ENCODE results near the gene TMEM147.
A peak's percentile ranks its signal among the peaks of the same experiment; 100 is the strongest.

Gene TMEM147

DNA sequence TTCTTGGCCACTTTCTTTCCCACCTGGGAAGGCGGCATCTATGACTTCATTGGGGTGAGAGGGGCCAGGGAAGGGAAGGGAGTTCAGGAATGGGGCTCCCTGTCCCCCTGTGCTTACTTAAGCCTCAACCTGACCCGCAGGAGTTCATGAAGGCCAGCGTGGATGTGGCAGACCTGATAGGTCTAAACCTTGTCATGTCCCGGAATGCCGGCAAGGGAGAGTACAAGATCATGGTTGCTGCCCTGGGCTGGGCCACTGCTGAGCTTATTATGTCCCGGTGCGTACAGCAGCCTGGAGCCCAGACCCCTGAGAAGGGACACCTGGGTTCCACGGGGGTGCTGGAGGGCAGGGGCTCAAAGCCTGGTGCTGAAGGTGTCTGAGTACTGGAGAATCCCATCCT is 1.1 kb downstream of the TMEM147 start:
- DNase-seq (ENCODE audit: low read depth in 2 of 2) = no peak

DNA sequence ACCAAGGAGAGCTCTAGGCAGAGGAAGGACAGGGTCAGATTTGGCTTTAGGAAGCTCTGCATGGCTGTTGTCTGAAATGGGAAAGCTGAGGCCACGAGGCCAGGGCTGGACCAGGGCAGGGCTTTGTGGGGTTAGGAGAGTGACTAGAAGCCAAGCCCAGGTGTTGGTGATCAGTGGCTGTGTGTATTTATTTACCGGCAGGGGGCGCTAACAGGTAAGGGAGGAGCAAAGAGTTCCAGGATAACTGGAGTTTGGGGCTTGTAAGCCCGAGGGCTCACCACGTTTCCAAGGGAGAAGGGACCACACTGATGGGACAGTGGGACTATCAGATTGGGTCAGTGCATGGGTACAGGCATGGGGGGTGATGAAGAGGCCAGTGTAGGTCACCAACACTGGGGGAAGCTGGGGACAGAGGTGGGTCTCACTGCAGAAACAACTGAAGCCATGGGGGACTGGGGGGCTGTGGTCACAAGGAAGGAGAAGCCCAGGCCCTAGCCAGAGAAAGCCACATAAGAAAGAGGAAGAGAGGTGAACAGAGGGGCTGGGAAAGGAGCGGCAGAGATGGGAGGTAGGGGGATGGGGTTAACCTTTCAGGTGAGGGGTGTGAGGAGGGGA is 3.9 kb downstream of the TMEM147 start:
- DNase-seq (ENCODE audit: low read depth in 2 of 2) = peak; percentile 27 to 28

DNA sequence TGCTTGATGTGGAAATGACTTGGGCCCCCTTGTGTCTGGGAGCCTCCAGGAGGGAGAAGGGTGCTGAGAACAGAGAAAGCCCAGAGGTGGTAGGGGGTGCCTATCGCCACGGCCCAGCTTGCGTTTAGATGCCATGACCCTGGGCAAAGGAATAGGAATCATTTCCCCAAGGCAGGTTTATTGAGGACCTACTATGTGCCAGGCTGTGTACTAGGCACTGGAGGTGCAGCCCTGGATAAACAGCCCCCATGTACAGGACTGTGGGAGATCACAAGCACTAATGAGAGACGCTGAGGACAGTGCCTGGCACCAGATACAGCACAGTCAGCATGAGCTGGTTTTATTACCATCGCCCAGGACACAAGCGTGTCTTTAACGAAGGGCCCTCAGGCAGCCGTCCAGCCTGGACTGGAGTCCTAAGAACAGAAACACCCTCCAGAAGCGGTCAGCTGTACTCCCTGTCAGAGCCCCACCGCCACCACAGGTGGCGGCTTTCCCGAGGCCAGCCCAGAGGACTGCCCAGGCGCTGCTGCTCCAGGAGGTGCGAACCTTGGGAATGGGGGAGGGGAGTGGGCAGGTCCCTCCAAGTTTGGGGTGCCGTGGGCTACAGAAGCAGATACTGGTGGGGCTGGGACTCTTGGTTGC is 4.6 kb downstream of the TMEM147 start:
- DNase-seq (ENCODE audit: low read depth in 2 of 2) = no peak

DNA sequence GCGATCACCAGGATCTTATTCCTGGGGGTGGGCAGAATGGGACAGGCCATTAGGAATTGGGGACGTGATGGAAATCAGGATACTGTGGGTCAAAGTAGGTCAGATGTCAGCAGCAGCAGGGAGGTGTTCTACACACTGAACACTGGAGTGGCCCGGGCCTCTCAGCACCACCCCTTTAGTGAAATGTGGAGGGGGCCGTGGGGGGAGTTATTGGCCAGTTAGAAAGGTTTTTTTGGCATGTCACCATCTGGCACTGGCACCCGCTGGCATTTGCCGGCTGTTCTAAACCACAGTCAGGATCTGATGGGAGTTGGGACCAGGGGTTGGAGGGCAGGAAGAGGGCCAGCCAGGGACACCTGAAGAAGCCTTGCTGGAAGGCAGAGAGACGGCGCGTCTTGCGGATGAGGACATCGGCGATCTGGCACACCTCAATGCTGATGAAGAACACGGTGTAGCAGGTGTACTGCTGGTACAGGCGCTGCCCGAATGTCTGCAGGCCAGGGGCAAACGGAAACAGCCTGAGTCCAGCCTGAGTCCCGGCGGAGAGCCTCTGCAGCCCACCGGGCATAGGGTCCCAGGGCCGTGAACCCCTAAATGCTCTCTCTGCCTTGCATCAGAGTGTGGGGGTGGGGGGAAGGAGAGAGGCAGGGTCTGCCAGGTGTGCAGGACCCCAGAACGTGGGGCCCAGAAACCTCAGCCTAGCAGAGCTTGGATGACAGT is 5.8 kb downstream of the TMEM147 start:
- no peak for DNase-seq (ENCODE audit: low read depth in 2 of 2)

DNA sequence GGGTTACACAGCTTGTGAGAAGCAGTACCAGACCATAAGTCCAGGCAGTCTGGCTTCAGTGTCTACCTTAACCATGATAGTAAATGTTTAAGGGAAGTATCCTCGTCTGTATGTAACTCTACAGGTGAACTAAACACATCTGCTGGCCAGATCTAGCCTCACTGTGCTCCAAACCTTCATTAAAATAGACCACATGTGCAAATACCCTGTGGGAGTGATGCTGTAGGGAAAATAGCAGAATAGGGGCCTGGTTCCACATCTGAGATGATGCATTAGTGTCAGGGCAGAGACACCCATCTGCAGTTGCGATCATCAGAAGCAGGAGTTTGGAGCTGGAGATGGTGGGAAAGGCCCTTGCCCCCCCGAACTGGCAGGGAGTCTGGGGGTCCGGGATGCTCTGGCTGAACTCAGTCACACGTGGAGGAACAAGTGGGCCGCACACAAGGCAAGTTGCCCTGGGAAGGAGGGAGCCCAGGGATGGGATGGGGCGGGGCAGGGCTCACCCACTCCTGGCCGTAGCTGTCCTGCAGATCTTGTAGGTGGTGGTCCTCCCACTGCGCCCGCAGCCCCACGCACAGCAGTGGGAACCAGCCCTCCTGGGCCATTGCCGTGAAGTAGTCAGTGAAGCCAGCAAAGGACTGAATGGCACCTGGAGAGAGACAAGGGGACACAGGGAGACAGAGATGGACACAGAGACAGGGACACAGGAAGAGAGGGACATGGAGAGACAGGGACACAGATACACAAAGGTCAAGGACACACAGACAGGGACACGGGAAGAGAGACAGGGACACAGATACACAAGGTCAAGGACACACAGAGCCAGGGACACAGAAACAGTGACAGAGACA is 7.3 kb downstream of the TMEM147 start:
- no peak for DNase-seq (ENCODE audit: low read depth in 2 of 2)

DNA sequence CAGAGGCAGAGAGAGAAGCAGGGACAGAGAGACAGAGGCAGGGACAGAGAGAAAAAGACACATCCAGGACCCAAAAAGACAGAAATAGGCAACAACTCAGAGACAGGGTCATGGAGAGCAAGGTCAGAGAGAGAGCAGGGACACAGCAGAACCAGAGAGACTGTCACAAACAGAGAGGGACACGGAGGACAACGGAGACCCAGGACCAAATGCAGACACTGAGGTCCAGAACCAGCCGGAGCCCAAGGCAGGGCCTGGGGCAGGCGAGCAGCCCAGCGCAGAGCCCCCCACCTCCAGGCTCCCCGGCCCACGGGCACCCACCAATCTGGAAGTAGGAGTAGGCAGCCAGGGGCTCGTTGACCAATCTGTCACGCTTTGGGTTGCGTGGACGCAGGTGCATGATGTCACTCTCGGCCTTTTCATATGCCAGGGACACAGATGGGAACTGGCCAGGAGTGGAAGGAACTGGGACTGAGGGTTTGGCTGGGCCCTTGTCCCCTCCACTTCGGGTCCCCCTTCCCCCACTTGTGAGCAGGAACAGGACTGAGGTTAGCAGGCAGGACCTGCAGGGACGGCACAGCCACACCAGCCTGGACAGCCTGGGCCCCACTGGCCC is 8.1 kb downstream of the TMEM147 start:
- no peak for DNase-seq (ENCODE audit: low read depth in 2 of 2)

DNA sequence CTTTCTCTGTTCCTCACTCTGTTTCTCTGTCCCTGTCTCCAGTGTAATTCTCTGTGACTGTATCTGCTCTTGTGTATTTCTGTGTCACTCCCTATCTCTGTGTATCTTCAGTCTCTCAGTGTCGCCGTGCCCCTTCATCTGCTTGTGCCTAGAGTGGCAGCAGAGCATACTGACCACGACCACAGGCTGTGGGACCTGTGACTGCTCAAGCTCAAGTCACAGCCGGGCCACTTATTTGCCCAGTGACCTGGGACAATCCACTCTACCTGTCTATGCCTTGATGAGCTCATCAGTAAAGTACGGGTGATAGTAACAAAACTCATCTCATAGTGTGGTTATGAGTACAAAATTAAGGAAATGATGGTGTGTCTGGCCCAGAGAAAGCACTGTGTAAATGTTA is 8.7 kb downstream of the TMEM147 start:
- DNase-seq (ENCODE audit: low read depth in 2 of 2) = no peak

DNA sequence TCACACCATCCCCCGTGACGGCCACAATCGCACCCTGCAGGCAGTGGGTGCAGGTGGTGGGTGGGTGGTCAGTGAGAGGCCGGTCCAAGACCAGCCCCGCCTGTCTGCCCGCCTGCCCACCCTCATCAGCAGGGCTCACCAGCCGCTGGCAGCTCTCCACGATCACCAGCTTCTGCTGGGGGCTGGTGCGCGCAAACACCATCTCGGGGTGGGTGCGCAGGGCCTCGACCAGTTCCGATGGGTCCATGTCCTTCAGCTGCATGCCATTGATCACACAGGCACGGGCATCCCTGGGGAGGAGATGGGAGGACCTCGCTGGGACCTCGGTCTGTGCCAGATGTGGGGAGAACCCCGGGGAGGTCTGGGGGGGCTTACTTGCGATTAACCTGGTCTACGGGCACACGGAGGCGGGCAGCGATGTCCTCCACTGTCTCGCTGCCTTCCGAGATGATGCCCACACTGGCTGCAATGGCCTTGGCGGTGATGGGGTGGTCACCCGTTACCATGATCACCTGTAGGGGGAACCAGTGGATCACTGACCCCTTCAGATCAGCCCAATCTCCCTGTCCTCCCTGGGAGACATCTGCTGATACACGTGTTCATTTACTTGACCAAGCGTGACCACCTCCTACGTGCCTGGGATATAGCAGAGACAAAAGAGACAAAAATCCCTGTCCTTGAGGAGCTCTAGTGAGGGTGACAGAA is 10.0 kb downstream of the TMEM147 start:
- DNase-seq (ENCODE audit: low read depth in 2 of 2) = no peak

DNA sequence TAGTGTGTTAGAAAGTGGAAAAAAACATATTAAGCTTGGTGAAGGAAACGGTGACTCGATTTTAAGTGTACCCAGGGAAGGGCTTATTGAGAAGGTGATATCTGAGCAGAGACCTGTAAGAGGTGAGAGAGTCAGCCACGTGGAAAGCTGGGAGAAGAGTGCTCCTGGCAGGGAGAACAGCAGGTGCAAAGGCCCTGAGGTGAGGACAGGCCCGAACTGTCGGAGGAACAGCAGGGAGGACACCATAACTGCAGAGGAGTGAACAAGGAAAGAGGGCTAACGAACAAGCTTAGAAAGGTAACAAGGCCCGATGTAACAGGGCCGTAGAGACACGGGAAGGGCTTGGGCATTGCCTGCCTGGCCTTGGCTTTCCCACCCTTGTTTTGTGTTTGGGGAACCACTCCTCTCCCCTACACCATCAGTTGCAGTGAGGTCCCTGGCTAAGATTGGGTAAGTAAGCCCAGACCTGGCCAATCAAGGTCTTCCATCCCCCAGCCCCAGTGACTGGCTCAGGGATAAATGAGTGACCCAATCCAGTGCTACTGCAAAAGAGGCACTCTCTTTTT is 10.7 kb downstream of the TMEM147 start:
- DNase-seq (ENCODE audit: low read depth in 2 of 2) = no peak

DNA sequence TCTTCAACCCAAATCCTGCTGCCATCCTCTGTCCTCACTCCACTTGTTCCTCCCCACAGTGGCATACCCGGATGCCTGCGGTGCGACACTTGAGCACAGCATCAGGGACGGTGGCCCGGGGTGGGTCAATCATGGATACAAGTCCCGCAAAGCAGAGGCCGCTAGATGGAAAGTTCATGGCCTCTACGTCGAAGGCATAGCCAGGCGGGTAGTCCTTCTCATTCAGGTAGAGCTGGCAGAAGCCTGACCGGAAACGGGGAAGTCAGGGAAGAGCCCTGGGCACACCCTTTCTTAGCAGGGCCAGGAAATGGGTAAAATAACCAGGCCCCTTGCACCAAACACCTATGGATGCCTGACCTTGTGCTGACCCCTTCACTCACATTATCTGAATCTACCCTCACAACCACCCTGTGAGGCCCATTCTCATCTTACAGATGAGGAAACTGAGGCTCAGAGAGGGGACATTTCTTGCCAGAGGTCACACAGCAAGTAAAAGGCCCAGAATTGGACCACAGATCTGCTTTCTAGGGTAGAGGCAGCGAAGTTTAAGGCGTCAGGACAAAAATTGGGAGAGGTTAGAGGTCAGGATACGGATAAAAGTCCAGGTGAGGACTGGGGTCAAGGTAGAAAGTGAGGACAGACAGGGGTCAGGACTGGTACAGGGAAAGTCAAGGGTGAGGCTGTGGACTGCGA is 11.6 kb downstream of the TMEM147 start:
- no peak for DNase-seq (ENCODE audit: low read depth in 2 of 2)

DNA sequence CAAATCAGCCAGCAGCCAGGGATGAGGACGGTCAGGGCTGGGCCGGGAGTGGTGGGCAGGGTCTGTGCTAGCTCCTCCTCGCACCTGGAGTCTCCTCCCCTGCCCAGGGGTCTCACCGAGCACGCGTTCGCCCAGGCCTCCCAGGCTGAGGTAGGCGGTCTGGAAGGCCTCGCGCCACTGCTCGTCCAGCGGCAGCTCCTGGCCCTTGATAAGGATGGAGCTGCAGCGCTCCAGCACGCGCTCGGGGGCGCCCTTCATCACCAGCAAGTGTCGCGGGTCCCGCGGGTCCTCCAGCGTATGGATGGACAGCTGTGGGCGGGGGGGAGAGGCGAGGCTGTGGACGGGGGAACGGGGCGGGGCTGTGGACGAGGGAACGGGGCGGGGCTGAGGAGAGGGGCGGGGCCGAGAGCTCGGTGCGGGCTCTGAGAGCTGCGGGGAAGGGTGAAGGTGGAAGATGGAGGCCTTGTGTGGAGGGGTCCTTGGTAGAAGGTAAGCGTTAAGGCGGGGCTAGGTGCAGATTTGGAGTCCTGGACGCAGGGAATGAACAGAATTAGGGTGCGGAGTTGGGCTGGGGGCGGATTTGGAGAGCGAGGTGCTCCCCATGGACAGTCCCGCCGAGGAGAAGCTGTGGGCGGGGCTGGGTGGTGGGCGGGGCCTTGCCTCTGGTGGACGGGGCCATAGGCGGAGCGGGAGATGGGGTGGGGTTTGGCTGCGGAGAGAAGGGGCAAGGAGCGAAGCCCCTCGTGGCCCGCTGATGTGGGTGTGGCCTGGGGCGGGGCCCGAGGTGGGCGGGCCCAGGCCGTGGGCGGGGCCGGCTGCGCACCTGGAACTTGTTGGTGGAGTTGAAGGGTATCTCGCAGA is 12.3 kb downstream of the TMEM147 start:
- DNase-seq (ENCODE audit: low read depth in 2 of 2) = peak; percentile 38 to 69

DNA sequence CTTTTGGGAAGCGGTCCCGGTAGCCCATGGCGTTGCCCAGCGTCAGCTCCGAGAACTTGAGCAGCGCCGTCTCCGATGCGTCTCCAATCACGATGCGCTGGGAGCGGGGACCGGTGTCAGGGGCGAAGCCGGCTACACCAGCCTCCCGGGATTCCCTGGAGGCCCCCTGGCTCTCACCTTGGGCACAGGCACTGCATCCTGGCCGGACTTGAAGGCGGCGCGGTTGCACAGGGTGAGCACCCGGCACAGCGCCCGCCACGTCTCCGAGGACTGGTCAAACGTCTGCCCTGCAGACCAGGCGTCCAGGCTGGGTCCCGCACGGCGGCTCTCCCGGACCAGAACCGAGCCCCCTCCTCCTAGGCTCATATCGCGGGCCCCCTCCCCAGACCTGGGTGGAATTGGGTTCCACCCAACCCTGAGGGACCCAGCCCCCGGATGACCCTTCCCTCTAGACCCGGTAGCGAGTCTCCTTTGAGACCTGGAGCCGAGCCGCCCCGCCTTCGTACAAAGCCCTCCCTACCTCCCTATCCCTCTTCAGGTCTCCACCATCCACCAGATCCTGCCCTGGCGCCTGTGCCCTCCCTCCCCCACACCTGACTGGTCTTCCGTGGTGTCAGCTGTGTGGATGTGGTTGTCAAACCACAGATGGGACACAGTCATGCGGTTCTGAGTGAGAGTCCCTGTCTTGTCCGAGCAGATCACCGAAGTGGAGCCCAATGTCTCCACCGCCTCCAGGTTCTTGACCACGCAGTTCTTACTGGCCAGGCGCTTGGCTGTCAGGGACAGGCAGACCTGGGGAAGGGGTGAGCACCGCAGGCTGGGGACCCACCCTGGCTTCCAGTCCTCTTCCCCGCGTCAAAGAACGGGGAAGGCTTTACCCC is 13.2 kb downstream of the TMEM147 start:
- DNase-seq (ENCODE audit: low read depth in 2 of 2) = no peak

DNA sequence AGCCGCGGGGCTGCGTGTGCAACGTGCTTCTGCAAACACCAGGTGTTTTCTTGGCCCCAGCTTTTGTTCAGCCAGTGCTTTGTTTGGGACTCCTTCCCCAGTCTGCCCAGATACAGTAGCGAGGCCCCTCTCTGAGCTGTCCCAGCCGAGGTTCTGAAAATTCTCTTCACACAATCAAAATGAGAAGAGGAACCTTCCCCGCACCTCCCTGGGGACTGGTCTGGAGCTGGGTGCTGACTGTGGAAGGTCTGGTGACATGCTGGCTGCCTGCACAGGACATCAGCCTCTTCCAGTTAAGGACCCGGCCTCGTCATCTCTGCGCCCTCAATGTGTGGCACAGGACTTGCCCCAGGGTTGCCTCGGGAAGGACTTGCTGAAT is 13.8 kb downstream of the TMEM147 start:
- DNase-seq (ENCODE audit: low read depth in 2 of 2) = no peak

DNA sequence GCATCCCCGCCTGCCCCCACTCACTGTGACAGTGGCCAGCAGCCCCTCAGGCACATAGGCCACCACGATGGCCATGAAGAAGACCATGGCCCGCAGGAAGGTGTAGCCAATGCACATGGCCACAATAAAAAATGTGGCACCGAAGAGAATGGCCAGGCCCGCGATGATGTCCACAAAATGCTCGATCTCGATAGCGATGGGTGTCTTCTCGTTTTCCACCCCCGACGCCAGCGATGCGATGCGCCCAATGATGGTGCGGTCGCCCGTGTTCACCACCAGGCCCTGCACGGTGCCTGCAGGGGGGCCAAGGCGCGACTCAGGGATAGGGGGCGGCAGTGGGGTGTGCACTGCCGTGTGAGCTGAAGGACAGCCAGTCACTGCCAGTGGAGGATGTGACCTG is 14.4 kb downstream of the TMEM147 start:
- DNase-seq (ENCODE audit: low read depth in 2 of 2) = no peak

DNA sequence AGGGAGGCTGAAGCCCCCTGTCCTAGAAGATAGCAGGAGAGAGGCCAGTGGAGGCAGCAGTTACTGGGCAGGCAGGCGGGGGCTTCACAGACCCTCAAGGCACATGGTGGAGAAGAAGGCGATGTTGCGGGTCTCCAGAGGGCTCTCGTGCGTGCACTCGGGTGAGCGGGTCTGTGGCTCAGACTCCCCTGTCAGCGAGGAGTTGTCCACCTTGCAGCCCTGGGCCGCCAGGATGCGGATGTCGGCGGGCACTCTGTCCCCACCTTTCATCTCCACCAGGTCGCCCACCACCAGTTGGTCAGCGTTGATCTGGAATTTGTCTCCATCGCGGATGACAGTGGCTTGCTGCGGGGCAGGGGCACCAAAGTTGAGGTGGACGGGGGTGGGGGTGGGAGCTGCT is 14.8 kb downstream of the TMEM147 start:
- no peak for DNase-seq (ENCODE audit: low read depth in 2 of 2)

DNA sequence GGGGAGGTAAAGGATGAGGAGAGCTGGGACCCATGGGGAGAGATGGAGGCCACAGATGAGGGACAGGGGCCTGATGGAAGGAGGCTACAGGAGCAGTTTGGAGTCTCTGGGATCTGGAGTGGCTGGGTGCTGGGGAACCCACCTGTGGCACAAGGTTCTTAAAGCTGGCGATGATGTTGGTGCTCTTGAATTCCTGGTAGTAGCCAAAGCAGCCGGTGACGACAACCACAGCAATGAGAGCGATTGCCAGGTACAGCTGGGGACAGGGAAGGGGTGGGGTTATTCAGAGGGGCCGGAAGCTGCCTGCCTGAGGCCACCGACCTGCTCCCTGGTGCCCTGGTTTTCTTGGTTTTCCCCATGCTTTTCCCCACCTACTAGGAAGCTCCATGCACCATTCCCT is 15.3 kb downstream of the TMEM147 start:
- no peak for DNase-seq (ENCODE audit: low read depth in 2 of 2)

DNA sequence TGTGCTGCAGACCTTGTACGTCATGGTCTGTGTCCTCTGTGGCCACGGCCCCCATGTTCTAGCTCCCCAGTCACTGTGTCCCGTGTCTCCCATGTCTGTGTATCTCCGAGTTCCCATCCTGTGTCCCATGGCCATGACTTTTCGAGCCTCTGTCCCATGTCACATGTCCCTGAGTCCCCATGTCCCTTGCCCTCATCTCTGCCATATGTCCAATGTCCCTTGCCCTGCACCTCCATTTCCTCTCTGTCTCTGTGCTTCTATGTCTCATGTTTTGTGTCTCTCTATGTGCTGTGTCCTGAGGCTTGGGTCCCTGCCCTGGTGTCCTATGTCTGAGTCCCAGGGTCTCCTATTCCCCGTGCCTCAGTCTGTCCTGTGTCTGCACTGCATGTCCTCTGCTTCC is 16.0 kb downstream of the TMEM147 start:
- DNase-seq (ENCODE audit: low read depth in 2 of 2) = no peak

DNA sequence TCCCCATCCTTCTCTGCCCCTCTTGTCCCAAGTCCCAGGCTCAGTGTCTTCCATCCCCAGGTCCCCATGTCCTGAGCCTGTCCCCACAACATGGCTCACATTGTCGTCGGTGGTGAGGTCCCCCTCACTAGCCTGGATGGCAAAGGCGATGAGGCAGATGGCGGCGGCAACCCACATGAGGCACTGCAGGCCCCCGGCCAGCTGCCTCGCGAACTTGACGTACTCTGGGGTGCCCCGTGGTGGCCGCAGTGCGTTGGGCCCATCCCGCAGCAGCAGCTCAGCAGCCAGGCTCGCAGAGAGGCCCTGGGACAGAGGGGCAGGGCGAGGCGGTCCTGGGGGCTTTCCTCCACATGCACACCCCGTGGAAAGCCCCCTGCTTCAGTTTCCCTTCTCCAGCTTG is 16.9 kb downstream of the TMEM147 start:
- no peak for DNase-seq (ENCODE audit: low read depth in 2 of 2)
